Measurements from ENCODE around the gene MGAT3. TPM values are rescaled to one million over a fixed set of nuclear protein-coding genes. Genes with fewer than 3 reads are reported as not detected.

Gene MGAT3
- total RNA-seq, 1 experiment from 2014 or later: 0.20 TPM

- TF ChIP-seq REST (IDR thresholded peaks at IDR 0.05; ENCODE audit: low read depth) (no peak), JUND (IDR thresholded peaks at IDR 0.05) (no peak), YY1 (IDR thresholded peaks at IDR 0.05; ENCODE audit: extremely low read depth, insufficient replicate concordance, low read depth, low read length) (no peak), CTCF (IDR thresholded peaks at IDR 0.05 in 2 of 3, conservative IDR thresholded peaks at IDR 0.05 in 1 of 3; ENCODE audit: borderline replicate concordance in 1 of 3, insufficient read depth in 1 of 3, low read depth in 2 of 3, low read length in 2 of 3) (no peak), EZH2 (IDR thresholded peaks at IDR 0.05) (no peak)
Observed at GRCh38 chr22:39448205-39449054, 8.4 kb upstream of the MGAT3 start (continued).

- H3K9me3 ChIP-seq (ENCODE audit: control insufficient read depth in 1 of 2, insufficient read depth in 1 of 2, low read depth in 1 of 2, low read length in 2 of 2): no peaks in the 10 kb centered on the region
- H3K9me2 ChIP-seq (ENCODE audit: insufficient read depth): no peaks in the 10 kb centered on the region
- H3K4me1 ChIP-seq (ENCODE audit: control insufficient read depth in 1 of 2, insufficient read depth in 2 of 2, low read length in 2 of 2): peaks cover 15 to 25% of the 10 kb centered on the region in 2 experiments
- H3K4me2 ChIP-seq (ENCODE audit: low read length): no peak overlapping the region
- H3K36me3 ChIP-seq (ENCODE audit: control insufficient read depth in 1 of 2, insufficient read depth in 2 of 2, low read length in 2 of 2): no peaks in the 10 kb centered on the region
- H2AFZ ChIP-seq (ENCODE audit: low read depth, low read length, poor library complexity, severe bottlenecking): no peak overlapping the region
- ATAC-seq (no peak), DNase-seq (ENCODE audit: low read depth, low spot score) (no peak)
- intact Hi-C loops (cut with micrococcal nuclease): no loop called here
- H4K20me1 ChIP-seq (ENCODE audit: insufficient read depth): no peaks in the 10 kb centered on the region
- no peak overlapping the region for H3K9ac ChIP-seq (ENCODE audit: low read length)
- ChIA-PET POLR2A (no interaction called here), RAD21 (ENCODE audit: low non-redundant PET in 1 of 2, low total read pairs in 2 of 2, uncharacterized antibody in 2 of 2, unreplicated experiment in 2 of 2) (no interaction called here), CTCF (no interaction called here)
- H3K27ac ChIP-seq (ENCODE audit: low read depth, low read length): no peak overlapping the region
- H3K79me2 ChIP-seq (ENCODE audit: insufficient read depth, low read length): no peaks in the 10 kb centered on the region
- H3K27me3 ChIP-seq (ENCODE audit: insufficient read depth, low read length): no peaks in the 10 kb centered on the region
- no TSS peak for BruUV-seq (replicated peaks)
- H3K4me3 ChIP-seq (replicated peaks in 1 of 2; ENCODE audit: low read depth in 1 of 2, low read length in 2 of 2): no peak overlapping the region
- TF ChIP-seq SRF (IDR thresholded peaks at IDR 0.05; ENCODE audit: low read depth) (no peak), FOSL1 (IDR thresholded peaks at IDR 0.05; ENCODE audit: low read depth) (no peak), SIN3A (IDR thresholded peaks at IDR 0.05; ENCODE audit: low read depth) (no peak), CEBPB (IDR thresholded peaks at IDR 0.05; ENCODE audit: low read depth) (no peak), TCF7L2 (IDR thresholded peaks at IDR 0.05; ENCODE audit: borderline replicate concordance, extremely low read depth, insufficient read depth, insufficient read length) (no peak), CBX3 (IDR thresholded peaks at IDR 0.05; ENCODE audit: low read depth) (no peak), ATF3 (IDR thresholded peaks at IDR 0.05) (no peak), CTCF (IDR thresholded peaks at IDR 0.05 in 2 of 3, conservative IDR thresholded peaks at IDR 0.05 in 1 of 3; ENCODE audit: borderline replicate concordance in 1 of 3, insufficient read depth in 1 of 3, low read depth in 2 of 3, low read length in 2 of 3) (no peak), POLR2AphosphoS5 (IDR thresholded peaks at IDR 0.05; ENCODE audit: low read depth, low read length) (no peak), YY1 (IDR thresholded peaks at IDR 0.05; ENCODE audit: extremely low read depth, insufficient replicate concordance, low read depth, low read length) (no peak), ELF1 (IDR thresholded peaks at IDR 0.05; ENCODE audit: borderline replicate concordance, low read depth) (no peak), EZH2phosphoT487 (IDR thresholded peaks at IDR 0.05; ENCODE audit: borderline replicate concordance) (no peak), RAD21 (IDR thresholded peaks at IDR 0.05; ENCODE audit: low read depth) (no peak), EGR1 (IDR thresholded peaks at IDR 0.05; ENCODE audit: low read depth) (no peak)
Observed at GRCh38 chr22:39449708-39450107, 7.1 kb upstream of the MGAT3 start.

Measured in HCT116 (cell line).